ENCODE measurements around the gene NRP1.

Gene NRP1

DNA sequence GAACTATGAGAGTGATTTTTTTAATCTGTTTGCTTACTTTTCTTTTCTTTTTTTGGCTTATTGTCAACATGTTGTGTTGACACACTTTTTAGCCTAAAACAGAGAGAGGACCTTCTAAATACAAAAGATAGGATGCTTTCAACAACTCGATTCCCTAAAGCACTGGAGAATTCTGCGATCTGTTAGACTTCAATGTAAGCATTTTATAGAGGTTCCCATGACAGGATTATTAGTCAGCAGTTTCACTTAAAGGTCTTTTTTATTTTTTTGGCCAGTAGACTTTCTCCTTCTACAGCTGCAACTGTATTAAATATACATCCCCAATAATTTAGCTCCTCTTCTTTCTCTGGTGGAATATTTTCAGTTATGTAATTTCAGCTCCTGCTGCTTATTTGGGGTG lies 12.7 kb upstream of the NRP1 start:
- no peak for ATAC-seq
- no peak for TF ChIP-seq RARB (CRISPR knock-in tag; IDR thresholded peaks at IDR 0.05)
- TF ChIP-seq BACH2 (CRISPR knock-in tag; IDR thresholded peaks at IDR 0.05; ENCODE audit: borderline replicate concordance): no peak
- TF ChIP-seq ZFP30 (CRISPR knock-in tag; IDR thresholded peaks at IDR 0.05): no peak
- TF ChIP-seq ESRRG (CRISPR knock-in tag; IDR thresholded peaks at IDR 0.05): no peak
- no peak for TF ChIP-seq ZC3H10 (CRISPR knock-in tag; IDR thresholded peaks at IDR 0.05)
- TF ChIP-seq ZNF70 (CRISPR knock-in tag; IDR thresholded peaks at IDR 0.05): no peak
- TF ChIP-seq ZNF565 (CRISPR knock-in tag; conservative IDR thresholded peaks at IDR 0.05; ENCODE audit: low read depth): no peak
- TF ChIP-seq POU6F1 (CRISPR knock-in tag; IDR thresholded peaks at IDR 0.05; ENCODE audit: borderline replicate concordance, low read depth): no peak
- TF ChIP-seq CREB5 (CRISPR knock-in tag; IDR thresholded peaks at IDR 0.05; ENCODE audit: low read depth): no peak
- TF ChIP-seq, protein P1, sequence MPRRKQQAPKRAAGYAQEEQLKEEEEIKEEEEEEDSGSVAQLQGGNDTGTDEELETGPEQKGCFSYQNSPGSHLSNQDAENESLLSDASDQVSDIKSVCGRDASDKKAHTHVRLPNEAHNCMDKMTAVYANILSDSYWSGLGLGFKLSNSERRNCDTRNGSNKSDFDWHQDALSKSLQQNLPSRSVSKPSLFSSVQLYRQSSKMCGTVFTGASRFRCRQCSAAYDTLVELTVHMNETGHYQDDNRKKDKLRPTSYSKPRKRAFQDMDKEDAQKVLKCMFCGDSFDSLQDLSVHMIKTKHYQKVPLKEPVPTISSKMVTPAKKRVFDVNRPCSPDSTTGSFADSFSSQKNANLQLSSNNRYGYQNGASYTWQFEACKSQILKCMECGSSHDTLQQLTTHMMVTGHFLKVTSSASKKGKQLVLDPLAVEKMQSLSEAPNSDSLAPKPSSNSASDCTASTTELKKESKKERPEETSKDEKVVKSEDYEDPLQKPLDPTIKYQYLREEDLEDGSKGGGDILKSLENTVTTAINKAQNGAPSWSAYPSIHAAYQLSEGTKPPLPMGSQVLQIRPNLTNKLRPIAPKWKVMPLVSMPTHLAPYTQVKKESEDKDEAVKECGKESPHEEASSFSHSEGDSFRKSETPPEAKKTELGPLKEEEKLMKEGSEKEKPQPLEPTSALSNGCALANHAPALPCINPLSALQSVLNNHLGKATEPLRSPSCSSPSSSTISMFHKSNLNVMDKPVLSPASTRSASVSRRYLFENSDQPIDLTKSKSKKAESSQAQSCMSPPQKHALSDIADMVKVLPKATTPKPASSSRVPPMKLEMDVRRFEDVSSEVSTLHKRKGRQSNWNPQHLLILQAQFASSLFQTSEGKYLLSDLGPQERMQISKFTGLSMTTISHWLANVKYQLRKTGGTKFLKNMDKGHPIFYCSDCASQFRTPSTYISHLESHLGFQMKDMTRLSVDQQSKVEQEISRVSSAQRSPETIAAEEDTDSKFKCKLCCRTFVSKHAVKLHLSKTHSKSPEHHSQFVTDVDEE (CRISPR knock-in tag; IDR thresholded peaks at IDR 0.05): no peak
- TF ChIP-seq, protein P2, sequence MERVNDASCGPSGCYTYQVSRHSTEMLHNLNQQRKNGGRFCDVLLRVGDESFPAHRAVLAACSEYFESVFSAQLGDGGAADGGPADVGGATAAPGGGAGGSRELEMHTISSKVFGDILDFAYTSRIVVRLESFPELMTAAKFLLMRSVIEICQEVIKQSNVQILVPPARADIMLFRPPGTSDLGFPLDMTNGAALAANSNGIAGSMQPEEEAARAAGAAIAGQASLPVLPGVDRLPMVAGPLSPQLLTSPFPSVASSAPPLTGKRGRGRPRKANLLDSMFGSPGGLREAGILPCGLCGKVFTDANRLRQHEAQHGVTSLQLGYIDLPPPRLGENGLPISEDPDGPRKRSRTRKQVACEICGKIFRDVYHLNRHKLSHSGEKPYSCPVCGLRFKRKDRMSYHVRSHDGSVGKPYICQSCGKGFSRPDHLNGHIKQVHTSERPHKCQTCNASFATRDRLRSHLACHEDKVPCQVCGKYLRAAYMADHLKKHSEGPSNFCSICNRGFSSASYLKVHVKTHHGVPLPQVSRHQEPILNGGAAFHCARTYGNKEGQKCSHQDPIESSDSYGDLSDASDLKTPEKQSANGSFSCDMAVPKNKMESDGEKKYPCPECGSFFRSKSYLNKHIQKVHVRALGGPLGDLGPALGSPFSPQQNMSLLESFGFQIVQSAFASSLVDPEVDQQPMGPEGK (CRISPR knock-in tag; IDR thresholded peaks at IDR 0.05; ENCODE audit: borderline replicate concordance): no peak
- TF ChIP-seq TOX (CRISPR knock-in tag; IDR thresholded peaks at IDR 0.05; ENCODE audit: borderline replicate concordance): no peak
- no peak for TF ChIP-seq ARNTL (CRISPR knock-in tag; IDR thresholded peaks at IDR 0.05; ENCODE audit: borderline replicate concordance, low read depth)
- no peak for TF ChIP-seq ZNF8 (CRISPR knock-in tag; IDR thresholded peaks at IDR 0.05)
- no peak for TF ChIP-seq ISL1 (CRISPR knock-in tag; IDR thresholded peaks at IDR 0.05)
- no peak for TF ChIP-seq CSDC2 (CRISPR knock-in tag; IDR thresholded peaks at IDR 0.05)
- no peak for TF ChIP-seq TCF4 (CRISPR knock-in tag; IDR thresholded peaks at IDR 0.05; ENCODE audit: borderline replicate concordance)

DNA sequence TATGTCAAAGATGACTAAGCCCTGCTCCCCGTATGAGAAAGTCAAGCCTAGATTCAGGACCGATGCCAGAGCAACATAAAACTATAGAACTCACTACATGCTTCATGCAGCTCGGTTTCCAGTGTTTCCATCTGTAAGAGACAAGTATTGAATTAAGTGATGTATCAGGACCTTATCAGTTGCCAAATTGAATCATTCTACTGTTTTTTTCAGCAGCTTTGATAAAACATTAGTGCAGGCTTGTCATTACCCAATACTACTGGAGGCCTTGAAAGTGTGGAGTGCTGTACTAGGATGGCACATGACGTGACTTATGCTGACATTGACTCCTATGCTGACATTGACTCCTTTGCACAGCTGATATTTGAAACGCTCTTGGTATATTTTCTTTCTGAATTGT lies 10.8 kb upstream of the NRP1 start:
- peak; percentile 40; the same call in 1 of the 2 replicates for TF ChIP-seq TCF4 (CRISPR knock-in tag; IDR thresholded peaks at IDR 0.05; ENCODE audit: borderline replicate concordance)
- no peak for TF ChIP-seq ZNF8 (CRISPR knock-in tag; IDR thresholded peaks at IDR 0.05)
- TF ChIP-seq, protein P1 (CRISPR knock-in tag; IDR thresholded peaks at IDR 0.05): peak; percentile 32; the same call in 1 of the 2 replicates
- TF ChIP-seq ZFP3 (CRISPR knock-in tag; IDR thresholded peaks at IDR 0.05): no peak
- no peak for ATAC-seq

- ATAC-seq: no peak
- no peak for TF ChIP-seq CSDC2 (CRISPR knock-in tag; IDR thresholded peaks at IDR 0.05)
- no peak for TF ChIP-seq ZNF8 (CRISPR knock-in tag; IDR thresholded peaks at IDR 0.05)
- TF ChIP-seq TCF4 (CRISPR knock-in tag; IDR thresholded peaks at IDR 0.05; ENCODE audit: borderline replicate concordance): no peak
- no peak for TF ChIP-seq ZNF70 (CRISPR knock-in tag; IDR thresholded peaks at IDR 0.05)
- no peak for TF ChIP-seq SNAI2 (CRISPR knock-in tag; IDR thresholded peaks at IDR 0.05)
- no peak for TF ChIP-seq BACH2 (CRISPR knock-in tag; IDR thresholded peaks at IDR 0.05; ENCODE audit: borderline replicate concordance)
- no peak for TF ChIP-seq ZFP3 (CRISPR knock-in tag; IDR thresholded peaks at IDR 0.05)
- no peak for TF ChIP-seq TOX (CRISPR knock-in tag; IDR thresholded peaks at IDR 0.05; ENCODE audit: borderline replicate concordance)
- no peak for TF ChIP-seq ARNTL (CRISPR knock-in tag; IDR thresholded peaks at IDR 0.05; ENCODE audit: borderline replicate concordance, low read depth)
- TF ChIP-seq, protein P3, sequence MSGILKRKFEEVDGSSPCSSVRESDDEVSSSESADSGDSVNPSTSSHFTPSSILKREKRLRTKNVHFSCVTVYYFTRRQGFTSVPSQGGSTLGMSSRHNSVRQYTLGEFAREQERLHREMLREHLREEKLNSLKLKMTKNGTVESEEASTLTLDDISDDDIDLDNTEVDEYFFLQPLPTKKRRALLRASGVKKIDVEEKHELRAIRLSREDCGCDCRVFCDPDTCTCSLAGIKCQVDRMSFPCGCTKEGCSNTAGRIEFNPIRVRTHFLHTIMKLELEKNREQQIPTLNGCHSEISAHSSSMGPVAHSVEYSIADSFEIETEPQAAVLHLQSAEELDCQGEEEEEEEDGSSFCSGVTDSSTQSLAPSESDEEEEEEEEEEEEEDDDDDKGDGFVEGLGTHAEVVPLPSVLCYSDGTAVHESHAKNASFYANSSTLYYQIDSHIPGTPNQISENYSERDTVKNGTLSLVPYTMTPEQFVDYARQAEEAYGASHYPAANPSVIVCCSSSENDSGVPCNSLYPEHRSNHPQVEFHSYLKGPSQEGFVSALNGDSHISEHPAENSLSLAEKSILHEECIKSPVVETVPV (CRISPR knock-in tag; IDR thresholded peaks at IDR 0.05): no peak
- TF ChIP-seq GLIS3 (CRISPR knock-in tag; IDR thresholded peaks at IDR 0.05): no peak
- no peak for TF ChIP-seq ESRRG (CRISPR knock-in tag; IDR thresholded peaks at IDR 0.05)
- TF ChIP-seq ZC3H10 (CRISPR knock-in tag; IDR thresholded peaks at IDR 0.05): no peak
Measured at GRCh38 chr10:33344676-33345075, 10.2 kb upstream of the NRP1 start.
